ENCODE data around the gene LILRA6. TPM values are rescaled to one million over a fixed set of nuclear protein-coding genes. Genes with fewer than 3 reads are reported as not detected.

LILRA6 gene
- total RNA-seq, 4 donors from 2014 or later: 1.1 to 1.5 TPM; not detected in 2

DNA sequence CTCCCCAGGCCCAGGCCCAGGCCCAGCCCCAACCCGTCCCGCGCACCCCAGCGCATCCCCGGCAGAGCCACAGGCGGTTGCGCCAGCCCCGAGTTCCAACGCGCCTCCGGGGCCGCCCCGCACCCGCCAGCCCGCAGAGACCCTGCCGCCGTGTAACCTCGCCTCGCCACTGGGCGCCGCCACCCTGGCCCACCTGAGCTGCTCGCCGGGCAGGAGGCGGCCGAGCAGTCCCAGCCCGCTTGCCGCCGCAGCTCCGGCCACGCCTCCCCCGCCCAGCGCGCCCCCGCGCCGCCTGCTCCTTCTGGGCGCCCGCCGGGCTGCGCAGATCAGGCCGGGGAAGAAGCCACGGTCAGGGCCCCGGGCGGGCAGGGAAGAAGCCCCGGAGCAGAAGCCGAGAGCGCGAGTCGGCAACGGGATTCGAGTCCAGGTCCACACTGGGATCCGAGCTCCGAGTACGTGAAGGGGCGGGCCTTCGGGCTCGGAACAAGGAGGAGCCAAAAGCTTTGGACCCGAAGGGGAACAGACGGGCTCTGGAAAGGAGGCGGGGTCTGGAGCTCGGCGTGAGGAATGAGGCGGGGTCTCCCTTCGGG lies 53.4 kb downstream of the LILRA6 start, which contains the start of gene MBOAT7:
TSS of gene MBOAT7 (minus strand) at position 436 of the 590 bp plus-strand sequence. CDS start 1,072 bp downstream, outside the sequence.
- no peak for DNase-seq
- Histone ChIP-seq H3K4me1 (peaks cover 0 to 32% (median 14%) of the 10 kb centered on the region in 4 donors), H3K4me3 (peak within 1 kb of the TSS; percentile 77 to 93 (median 91)), H3K27ac (peak within 1 kb of the TSS; percentile 98 to 100 (median 99)), H3K36me3 (peaks cover 0 to 17% (median 0%) of the 10 kb centered on the region in 3 donors), H3K9me3 (no peaks in the 10 kb centered on the region), H3K27me3 (no peaks in the 10 kb centered on the region)
- peak; percentile 84 to 90 for TF ChIP-seq POLR2A (IDR thresholded peaks at IDR 0.05)
- TF ChIP-seq, protein P1, sequence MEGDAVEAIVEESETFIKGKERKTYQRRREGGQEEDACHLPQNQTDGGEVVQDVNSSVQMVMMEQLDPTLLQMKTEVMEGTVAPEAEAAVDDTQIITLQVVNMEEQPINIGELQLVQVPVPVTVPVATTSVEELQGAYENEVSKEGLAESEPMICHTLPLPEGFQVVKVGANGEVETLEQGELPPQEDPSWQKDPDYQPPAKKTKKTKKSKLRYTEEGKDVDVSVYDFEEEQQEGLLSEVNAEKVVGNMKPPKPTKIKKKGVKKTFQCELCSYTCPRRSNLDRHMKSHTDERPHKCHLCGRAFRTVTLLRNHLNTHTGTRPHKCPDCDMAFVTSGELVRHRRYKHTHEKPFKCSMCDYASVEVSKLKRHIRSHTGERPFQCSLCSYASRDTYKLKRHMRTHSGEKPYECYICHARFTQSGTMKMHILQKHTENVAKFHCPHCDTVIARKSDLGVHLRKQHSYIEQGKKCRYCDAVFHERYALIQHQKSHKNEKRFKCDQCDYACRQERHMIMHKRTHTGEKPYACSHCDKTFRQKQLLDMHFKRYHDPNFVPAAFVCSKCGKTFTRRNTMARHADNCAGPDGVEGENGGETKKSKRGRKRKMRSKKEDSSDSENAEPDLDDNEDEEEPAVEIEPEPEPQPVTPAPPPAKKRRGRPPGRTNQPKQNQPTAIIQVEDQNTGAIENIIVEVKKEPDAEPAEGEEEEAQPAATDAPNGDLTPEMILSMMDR (IDR thresholded peaks at IDR 0.05): peak in 5 of 6 experiments; percentile 24 to 53 (median 34)

DNA sequence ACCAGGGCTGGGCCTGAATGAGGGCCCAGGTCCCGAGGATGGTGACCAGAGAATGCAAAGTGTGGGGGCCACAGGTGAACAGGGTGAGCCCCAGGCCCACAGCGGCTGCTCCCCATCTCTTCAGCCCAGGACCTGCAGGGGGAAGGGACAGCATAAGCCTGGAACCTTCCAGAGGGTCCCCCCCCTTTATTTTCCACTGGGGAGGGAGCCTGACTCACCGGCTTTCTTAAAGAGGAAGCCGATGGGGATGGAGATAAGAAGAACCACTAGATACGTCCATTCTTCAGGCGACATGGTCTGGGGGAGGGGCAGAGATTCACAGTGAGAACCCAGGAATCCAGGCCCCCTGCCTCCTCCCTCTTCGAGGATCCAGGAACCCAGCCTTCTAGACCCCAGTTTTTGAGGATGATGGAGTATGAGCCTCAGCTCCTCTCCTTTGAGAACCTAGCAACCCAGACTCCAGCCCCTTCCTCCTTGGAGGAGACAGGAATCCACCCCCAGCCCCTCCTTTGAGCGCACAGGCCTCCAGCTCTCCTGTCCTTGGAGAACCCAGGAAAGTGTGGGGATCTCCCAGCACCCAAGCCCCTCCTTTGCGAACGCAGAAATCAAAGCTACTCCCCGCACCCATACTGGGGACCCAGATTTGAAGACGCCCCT lies 54.2 kb downstream of the LILRA6 start:
- peaks cover 0 to 14% (median 0%) of the 10 kb centered on the region in 3 donors for H3K36me3 ChIP-seq
- peak in 1 of 3 donors; percentile 71 for DNase-seq

DNA sequence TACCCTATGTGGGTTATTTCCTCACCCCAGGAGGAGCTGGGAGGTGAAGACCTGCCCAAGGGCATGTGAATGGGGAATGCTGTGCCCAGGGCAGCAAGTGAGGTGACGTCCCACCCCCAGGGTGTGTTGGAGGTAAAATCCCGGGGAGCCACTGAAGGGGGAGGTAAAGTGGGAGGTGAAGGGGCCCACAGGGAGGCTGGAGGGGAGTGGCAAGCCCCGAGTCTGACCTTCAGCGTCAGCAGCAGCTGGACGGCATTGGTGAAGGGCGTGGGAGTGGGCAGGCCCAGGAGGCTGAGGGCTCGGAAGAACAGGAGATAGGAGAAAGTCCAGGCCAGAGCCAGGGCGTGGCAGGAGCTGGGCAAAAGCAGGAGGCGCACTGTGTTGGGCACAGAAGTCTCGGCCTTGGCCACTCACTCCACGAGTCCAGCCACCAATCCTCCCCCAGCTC lies 55.6 kb downstream of the LILRA6 start:
- peak overlapping the region in 2 of 4 donors; percentile 28 to 87 for H3K4me3 ChIP-seq
- H3K27me3 ChIP-seq: no peaks in the 10 kb centered on the region
- H3K9me3 ChIP-seq: no peaks in the 10 kb centered on the region
- peaks cover 0 to 20% (median 0%) of the 10 kb centered on the region in 3 donors for H3K36me3 ChIP-seq
- TF ChIP-seq, protein P1 (IDR thresholded peaks at IDR 0.05): no peak
- TF ChIP-seq POLR2A (IDR thresholded peaks at IDR 0.05): peak; percentile 89 to 98
- peaks cover 0 to 19% (median 10%) of the 10 kb centered on the region in 4 donors for H3K4me1 ChIP-seq
- peak overlapping the region in 3 of 4 donors; percentile 99 to 100 (median 99) for H3K27ac ChIP-seq
- DNase-seq: peak in 2 of 3 donors; percentile 92 to 94

More for the DNA sequence above, 54.2 kb downstream of the LILRA6 start:
- H3K27me3 ChIP-seq: no peaks in the 10 kb centered on the region
- TF ChIP-seq, protein P1 (IDR thresholded peaks at IDR 0.05): no peak
- no peak for TF ChIP-seq POLR2A (IDR thresholded peaks at IDR 0.05)
- H3K4me1 ChIP-seq: peaks cover 0 to 31% (median 14%) of the 10 kb centered on the region in 4 donors
- no peaks in the 10 kb centered on the region for H3K9me3 ChIP-seq
- H3K4me3 ChIP-seq: peak overlapping the region; percentile 77 to 93 (median 88)
- H3K27ac ChIP-seq: peak overlapping the region; percentile 98 to 100 (median 99)

Small RNA genes lying within 50 kb of the gene (small RNA-seq; reads per million reads assigned to genes)
- gene MIR4752: 0 reads per million in 2 donors
- gene RNU6-1307P: 0 reads per million in 2 donors

Other genes with a start within 250 kb of the LILRA6 start
- gene VSTM1, start 178.9 kb downstream of the LILRA6 start, total RNA-seq: not detected
- gene TARM1, start 161.4 kb downstream of the LILRA6 start, total RNA-seq: not detected
- 1 to 10 TPM in 1 of 4 donors, under 1 TPM in 1, not detected in 2; 0.70 to 1.7 TPM for gene OSCAR, start 142.0 kb downstream of the LILRA6 start, total RNA-seq
- 100 to 1,000 TPM in 1 of 4 donors, 10 to 100 TPM in 3; 40.6 to 156 (median 45.7) TPM for gene NDUFA3, start 139.9 kb downstream of the LILRA6 start, total RNA-seq
- gene TFPT, start 127.1 kb downstream of the LILRA6 start, total RNA-seq: 10 to 100 TPM in 2 of 4 donors, 1 to 10 TPM in 2; 9.3 to 15.7 (median 10.6) TPM
- 10 to 100 TPM; 23.3 to 75.1 (median 41.4) TPM for gene PRPF31, start 127.0 kb downstream of the LILRA6 start, total RNA-seq
- gene CNOT3, start 105.0 kb downstream of the LILRA6 start, total RNA-seq: 10 to 100 TPM; 26.1 to 99.9 (median 38.9) TPM
- gene LENG1, start 83.1 kb downstream of the LILRA6 start, total RNA-seq: 10 to 100 TPM in 2 of 4 donors, 1 to 10 TPM in 2; 2.9 to 28.9 (median 6.8) TPM
- 100 to 1,000 TPM in 3 of 4 donors, 10 to 100 TPM in 1; 38.0 to 281 (median 232) TPM for gene TMC4, start 69.6 kb downstream of the LILRA6 start, total RNA-seq
- 100 to 1,000 TPM in 3 of 4 donors, 10 to 100 TPM in 1; 85.8 to 370 (median 245) TPM for gene MBOAT7, start 53.2 kb downstream of the LILRA6 start, total RNA-seq
- gene TSEN34, start 51.5 kb downstream of the LILRA6 start, total RNA-seq: 10 to 100 TPM; 29.7 to 50.4 (median 42.2) TPM
- 1,000 to 10,000 TPM in 2 of 4 donors, 100 to 1,000 TPM in 2; 712 to 1,604 (median 941) TPM for gene RPS9, start 41.9 kb downstream of the LILRA6 start, total RNA-seq
- gene LILRB3, start 19.8 kb downstream of the LILRA6 start, total RNA-seq: 10 to 100 TPM in 1 of 4 donors, 1 to 10 TPM in 2, not detected in 1; 3.1 to 16.5 (median 5.6) TPM
- gene LILRB5, start 14.5 kb upstream of the LILRA6 start, total RNA-seq: 10 to 100 TPM in 2 of 4 donors, 1 to 10 TPM in 2; 6.1 to 17.6 (median 9.7) TPM
- gene LILRB2, start 38.3 kb upstream of the LILRA6 start, total RNA-seq: 10 to 100 TPM in 1 of 4 donors, 1 to 10 TPM in 1, under 1 TPM in 2; 0.53 to 11.6 (median 1.6) TPM
- 1 to 10 TPM in 2 of 4 donors, not detected in 2; 1.9 to 4.1 TPM for gene LILRA5, start 70.4 kb upstream of the LILRA6 start, total RNA-seq
- gene LILRA4, start 96.4 kb upstream of the LILRA6 start, total RNA-seq: not detected
- 10 to 100 TPM in 2 of 4 donors, 1 to 10 TPM in 2; 2.6 to 51.2 (median 10.0) TPM for gene LAIR1, start 122.1 kb upstream of the LILRA6 start, total RNA-seq
- gene TTYH1, start 172.7 kb upstream of the LILRA6 start, total RNA-seq: under 1 TPM in 1 of 4 donors, not detected in 3; 0.35 TPM
- 100 to 1,000 TPM; 154 to 481 (median 360) TPM for gene LENG8, start 206.4 kb upstream of the LILRA6 start, total RNA-seq
- gene LENG9, start 221.0 kb upstream of the LILRA6 start, total RNA-seq: 10 to 100 TPM; 11.0 to 18.9 (median 15.8) TPM
- 100 to 1,000 TPM in 1 of 4 donors, 10 to 100 TPM in 3; 38.0 to 133 (median 94.1) TPM for gene CDC42EP5, start 230.5 kb upstream of the LILRA6 start, total RNA-seq